Osteoblast (primary cell): Measurements from ENCODE around the gene SNTA1. TPM values are rescaled to one million over a fixed set of nuclear protein-coding genes. Genes with fewer than 3 reads are reported as not detected.
"Not testable (repeated sequence)": the region's sequence is repeated elsewhere in the genome, so short reads cannot be mapped to it uniquely, and the experiment has no call there.

ENCODE experiments used
- DNase-seq: peaks from one replicate; pipeline ENCODE4 v3.0.0; 2011; ENCODE audit warnings: low spot score, mixed read lengths; ENCODE audit not compliant: insufficient read length; ENCODE audit errors: missing footprints
- H2AFZ ChIP-seq: 2 replicates; pipeline ENCODE4 v1.6.0; 2011; ENCODE audit warnings: mild to moderate bottlenecking, low read length
- H3K27ac ChIP-seq: 2 replicates; pipeline ENCODE4 v1.5.1; 2011; ENCODE audit warnings: mild to moderate bottlenecking, low read depth, low read length, moderate library complexity
- H3K27me3 ChIP-seq: 2 replicates; pipeline ENCODE4 v1.6.0; 2012; ENCODE audit warnings: mild to moderate bottlenecking, control low read depth, inconsistent platforms, low read length, moderate library complexity; ENCODE audit not compliant: insufficient read depth
- H3K36me3 ChIP-seq: 2 replicates; pipeline ENCODE4 v1.5.1; 2011; ENCODE audit warnings: mild to moderate bottlenecking, low read length, control low read depth, moderate library complexity; ENCODE audit not compliant: insufficient read depth
- H3K4me1 ChIP-seq: 2 replicates; pipeline ENCODE4 v1.5.1; 2011; ENCODE audit warnings: mild to moderate bottlenecking, low read length, control low read depth, moderate library complexity; ENCODE audit not compliant: insufficient read depth
- H3K4me2 ChIP-seq: 2 replicates; pipeline ENCODE4 v1.6.0; 2011; ENCODE audit warnings: mild to moderate bottlenecking, low read length; ENCODE audit not compliant: insufficient read depth
- H3K4me3 ChIP-seq: fragments of 200-600 bp; sonication (generic); 3 replicates; pipeline ENCODE4 v1.5.1; 2012; ENCODE audit warnings: mild to moderate bottlenecking, low read length, inconsistent platforms; ENCODE audit not compliant: insufficient read depth
- H3K79me2 ChIP-seq: 2 replicates; pipeline ENCODE4 v1.6.0; 2012; ENCODE audit warnings: mild to moderate bottlenecking, low read length, control low read depth, inconsistent platforms; ENCODE audit not compliant: insufficient read depth
- H3K9me3 ChIP-seq: 2 replicates; pipeline ENCODE4 v1.5.1; 2011; ENCODE audit warnings: low read depth, low read length, control low read depth
- H4K20me1 ChIP-seq: 2 replicates; pipeline ENCODE4 v1.6.0; 2012; ENCODE audit warnings: mild to moderate bottlenecking, low read length, control low read depth; ENCODE audit not compliant: insufficient read depth
- CTCF ChIP-seq: IDR thresholded peaks from 2 replicates; pipeline ENCODE4 v1.5.1; 2011; ENCODE audit warnings: mild to moderate bottlenecking, low read depth, low read length, moderate library complexity; ENCODE audit errors: extremely low read depth
- total RNA-seq: library from RNA; depleted of rRNA; stranded (reverse); fragments of >200 nt; gene quantifications from 2 replicates; pipeline ENCODE4 v1.2.3, GENCODE V29; 2012

Gene SNTA1
- total RNA-seq, 1 donor: 27.5 TPM

DNA sequence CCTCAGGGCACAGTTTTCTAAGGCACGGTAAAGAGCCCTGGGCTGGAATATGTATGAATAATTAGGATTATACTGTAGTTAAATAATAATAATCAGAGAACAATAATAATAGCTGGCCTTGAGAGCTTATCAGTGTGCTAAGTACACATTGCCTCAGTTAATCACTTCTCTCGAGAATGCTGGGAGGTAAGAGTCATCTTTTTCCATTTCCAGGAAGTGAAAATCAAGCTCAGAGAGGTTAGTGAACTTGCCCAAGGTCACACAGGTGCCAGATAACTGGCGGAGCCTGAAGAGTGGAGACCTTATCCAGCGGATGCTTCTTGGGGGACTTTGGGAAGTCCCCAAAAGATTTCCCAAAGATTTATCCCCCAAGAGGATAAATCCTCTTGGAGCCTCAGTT, 26.9 kb upstream of the SNTA1 start:
- H3K79me2 ChIP-seq: no peaks in the 10 kb centered on the region
- no peak for DNase-seq
- H3K4me3 ChIP-seq: no peak overlapping the region
- H4K20me1 ChIP-seq: no peaks in the 10 kb centered on the region
- no peak for TF ChIP-seq CTCF
- H2AFZ ChIP-seq: no peak overlapping the region
- H3K27ac ChIP-seq: no peak overlapping the region
- H3K36me3 ChIP-seq: no peaks in the 10 kb centered on the region
- no peaks in the 10 kb centered on the region for H3K4me1 ChIP-seq
- H3K27me3 ChIP-seq: peaks cover 10% of the 10 kb centered on the region
- no peak overlapping the region for H3K4me2 ChIP-seq
- no peaks in the 10 kb centered on the region for H3K9me3 ChIP-seq

DNA sequence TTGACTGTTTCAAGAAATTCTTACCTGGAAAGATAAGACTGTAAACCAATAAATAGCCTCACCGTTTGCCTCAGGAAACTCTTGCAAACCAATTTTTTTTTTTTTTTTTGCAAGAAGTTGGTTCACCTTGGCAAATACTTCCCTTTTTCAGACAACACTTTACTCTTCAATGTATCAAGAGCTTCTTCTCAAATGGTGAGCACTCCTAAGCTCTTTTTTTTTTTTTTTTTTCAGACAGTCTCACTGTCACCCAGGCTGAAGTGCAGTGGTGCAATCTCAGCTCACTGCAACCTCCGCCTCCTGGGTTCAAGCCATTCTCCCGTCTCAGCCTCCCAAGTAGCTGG, 22.7 kb upstream of the SNTA1 start:
- Histone ChIP-seq H4K20me1 (no peaks in the 10 kb centered on the region), H3K79me2 (no peaks in the 10 kb centered on the region), H3K4me3 (no peak overlapping the region), H3K9me3 (no peaks in the 10 kb centered on the region), H2AFZ (no peak overlapping the region), H3K27me3 (no peaks in the 10 kb centered on the region), H3K4me2 (no peak overlapping the region), H3K4me1 (no peaks in the 10 kb centered on the region), H3K36me3 (no peaks in the 10 kb centered on the region), H3K27ac (no peak overlapping the region)
- peak; percentile 5 for DNase-seq
- TF ChIP-seq CTCF: no peak

GRCh38 chr20:33465481-33466302, 22.1 kb upstream of the SNTA1 start:
- Histone ChIP-seq H3K4me2 (no peak overlapping the region), H3K79me2 (no peaks in the 10 kb centered on the region), H3K36me3 (no peaks in the 10 kb centered on the region), H3K4me3 (no peak overlapping the region), H4K20me1 (no peaks in the 10 kb centered on the region), H3K9me3 (no peaks in the 10 kb centered on the region), H3K27ac (no peak overlapping the region), H2AFZ (no peak overlapping the region), H3K4me1 (no peaks in the 10 kb centered on the region), H3K27me3 (no peaks in the 10 kb centered on the region)
- no peak for TF ChIP-seq CTCF
- peak; percentile 9 for DNase-seq

DNA sequence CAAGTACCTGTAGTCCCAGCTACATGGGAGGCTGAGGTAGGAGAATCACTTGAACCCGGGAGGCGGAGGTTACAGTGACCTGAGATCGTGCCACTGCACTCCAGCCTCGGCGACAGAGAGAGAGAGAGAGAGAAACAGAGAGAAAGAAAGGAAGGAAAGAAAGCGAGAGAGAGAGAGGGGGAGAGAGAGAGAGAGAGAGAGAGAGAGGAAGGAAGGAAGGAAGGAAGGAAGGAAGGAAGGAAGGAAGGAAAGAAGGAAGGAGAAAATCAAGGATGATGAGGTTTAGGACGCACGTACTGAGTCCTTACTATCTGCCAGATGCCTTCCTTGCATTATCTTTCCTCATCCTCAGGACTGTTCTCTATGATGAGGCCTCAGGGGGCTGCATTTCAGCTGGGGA, 21.2 kb upstream of the SNTA1 start:
- H2AFZ ChIP-seq, H3K36me3 ChIP-seq, H3K79me2 ChIP-seq, H3K4me1 ChIP-seq, H3K27me3 ChIP-seq, H3K4me2 ChIP-seq, H4K20me1 ChIP-seq, H3K4me3 ChIP-seq, H3K9me3 ChIP-seq, DNase-seq, H3K27ac ChIP-seq: not testable (repeated sequence)
